Peyer's patch (tissue), 4 donors: Measurements from ENCODE around the gene RPL27.

ENCODE experiments used
- CTCF ChIP-seq, 6 experiments: fragments of 450-650 bp in 4 of 6; fragments of 200-600 bp in 2 of 6; sonication (generic) in 1 of 6; IDR thresholded peaks; one replicate each; pipeline ENCODE4 v1.5.1; 2017 to 2019; ENCODE audit warnings: antibody characterized with exemption in 6 of 6, mild to moderate bottlenecking in 3 of 6, moderate library complexity in 1 of 6
- POLR2A ChIP-seq, 2 donors: fragments of 450-650 bp; IDR thresholded peaks; one replicate each; pipeline ENCODE4 v1.5.1; 2017; ENCODE audit warnings: antibody characterized with exemption in 2 of 2, mild to moderate bottlenecking in 2 of 2, moderate library complexity in 2 of 2

GRCh38 chr17:43044024-43044423, 45.8 kb downstream of the RPL27 start:
- TF ChIP-seq CTCF (IDR thresholded peaks at IDR 0.05) (no peak), POLR2A (IDR thresholded peaks at IDR 0.05) (no peak)
